Measurements from ENCODE around the gene GKAP1. TPM values are rescaled to one million over a fixed set of nuclear protein-coding genes. Genes with fewer than 3 reads are reported as not detected.

The GKAP1 gene
- total RNA-seq, 1 experiment from 2014 or later = 6.2 TPM

- H2AK5ac ChIP-seq (ENCODE audit: insufficient read length, low read length) = no peak overlapping the region
- no peaks in the 10 kb centered on the region for H4K20me1 ChIP-seq (ENCODE audit: control insufficient read depth, insufficient read depth, insufficient read length)
- no peak overlapping the region for H4K8ac ChIP-seq (replicated peaks; ENCODE audit: insufficient read length, low read depth, low read length)
- H4K5ac ChIP-seq (ENCODE audit: insufficient read length, low read depth, low read length) = no peak overlapping the region
- Mint-ChIP-seq H3K9me3 (peaks cover 7 to 9% of the 10 kb centered on the region in 2 experiments; a peak in 4 of 5 replicates), H3K4me3 (no peak overlapping the region), H3K27me3 (ENCODE audit: low read depth) (no peaks in the 10 kb centered on the region), H3K27ac (no peak overlapping the region), H3K36me3 (ENCODE audit: insufficient read depth in 1 of 3, low read depth in 3 of 3) (peaks cover 8 to 38% (median 17%) of the 10 kb centered on the region in 3 experiments), H3K4me1 (no peaks in the 10 kb centered on the region)
- H2BK5ac ChIP-seq (ENCODE audit: insufficient read length, low read length) = no peak overlapping the region
- H3T11ph ChIP-seq (ENCODE audit: low read length) = no peak overlapping the region
- no peak overlapping the region for H3K23ac ChIP-seq (ENCODE audit: insufficient read length, low read depth, low read length)
- H3K79me1 ChIP-seq (ENCODE audit: insufficient read depth, low read depth, low read length, poor library complexity, severe bottlenecking) = no peaks in the 10 kb centered on the region
- H2BK12ac ChIP-seq (ENCODE audit: insufficient read length, low read depth, low read length) = no peak overlapping the region
- no peak for DNase-seq
- no peaks in the 10 kb centered on the region for H3K27me3 ChIP-seq (ENCODE audit: insufficient read depth, low read length)
- no peak overlapping the region for H3K14ac ChIP-seq (ENCODE audit: insufficient read depth, low read length)
- H4K91ac ChIP-seq (ENCODE audit: insufficient read length, low read depth, low read length) = no peak overlapping the region
- no peak overlapping the region for H3K56ac ChIP-seq (ENCODE audit: insufficient read length, low read depth, low read length)
- no peak for TF ChIP-seq CTCF (conservative IDR thresholded peaks at IDR 0.05)
- no peaks in the 10 kb centered on the region for H3K23me2 ChIP-seq (ENCODE audit: insufficient read length, low read depth, low read length, poor library complexity, severe bottlenecking)
- H2BK20ac ChIP-seq (ENCODE audit: low read depth, low read length, poor library complexity, severe bottlenecking) = no peak overlapping the region
- no peak overlapping the region for H3K4ac ChIP-seq (ENCODE audit: low read depth, low read length)
- no peaks in the 10 kb centered on the region for H3K9me3 ChIP-seq (ENCODE audit: control insufficient read depth, low read depth, low read length)
- no peak overlapping the region for H2BK15ac ChIP-seq (ENCODE audit: low read depth, low read length)
- H3K27ac ChIP-seq (ENCODE audit: insufficient read length, low read depth, low read length) = no peak overlapping the region
- H3K9ac ChIP-seq (ENCODE audit: extremely low read depth, insufficient read length, low read length) = no peak overlapping the region
- H3K4me1 ChIP-seq (ENCODE audit: insufficient read depth, low read length) = no peaks in the 10 kb centered on the region
- no peak overlapping the region for H3K4me2 ChIP-seq (ENCODE audit: insufficient read depth, insufficient read length, low read length)
- no peak overlapping the region for H3K18ac ChIP-seq (ENCODE audit: insufficient read length, low read depth, low read length)
- no peak overlapping the region for H2BK120ac ChIP-seq (ENCODE audit: low read depth, low read length, poor library complexity, severe bottlenecking)
- no peak overlapping the region for H2AFZ ChIP-seq (ENCODE audit: low read length)
- H3K79me2 ChIP-seq (ENCODE audit: insufficient read depth, low read length) = no peaks in the 10 kb centered on the region
- WGBS (ENCODE audit: extremely low coverage, insufficient read length, low lambda C conversion rate) = no CpG with 5 or more reads among the region's 13 CpGs
Observed at GRCh38 chr9:83800236-83801033, 17.1 kb downstream of the GKAP1 start.

Data from H9 (cell line).